GM10248 (cell line): ENCODE measurements around the gene MYO10.

Experiments
- CTCF ChIA-PET: fragments of 300-600 bp; sonication (Branson Sonifier 250); formaldehyde crosslinking; extraction: SDS; loops from one replicate; lab custom pipeline; 2021; ENCODE audit warnings: antibody characterized with exemption; lab: Yijun Ruan, JAX
- POLR2A ChIA-PET: fragments of 350-650 bp; sonication (Branson Sonifier 250); formaldehyde crosslinking; extraction: SDS; loops from one replicate; lab custom pipeline; 2020; ENCODE audit warnings: antibody characterized with exemption; lab: Yijun Ruan, JAX
- DNase-seq: peaks from one replicate; pipeline ENCODE4 v3.0.0; 2012; ENCODE audit errors: extremely low spot score
- TF ChIP-seq, protein P1 (sequence below): IDR thresholded peaks from 2 replicates; pipeline ENCODE4 v1.5.1; 2012; ENCODE audit warnings: mild to moderate bottlenecking, low read depth; ENCODE audit errors: extremely low read depth, missing control alignments, control extremely low read depth

The MYO10 gene

GRCh38 chr5:16902846-16903245, 33.2 kb downstream of the MYO10 start:
- DNase-seq: no peak
- TF ChIP-seq, protein P1, sequence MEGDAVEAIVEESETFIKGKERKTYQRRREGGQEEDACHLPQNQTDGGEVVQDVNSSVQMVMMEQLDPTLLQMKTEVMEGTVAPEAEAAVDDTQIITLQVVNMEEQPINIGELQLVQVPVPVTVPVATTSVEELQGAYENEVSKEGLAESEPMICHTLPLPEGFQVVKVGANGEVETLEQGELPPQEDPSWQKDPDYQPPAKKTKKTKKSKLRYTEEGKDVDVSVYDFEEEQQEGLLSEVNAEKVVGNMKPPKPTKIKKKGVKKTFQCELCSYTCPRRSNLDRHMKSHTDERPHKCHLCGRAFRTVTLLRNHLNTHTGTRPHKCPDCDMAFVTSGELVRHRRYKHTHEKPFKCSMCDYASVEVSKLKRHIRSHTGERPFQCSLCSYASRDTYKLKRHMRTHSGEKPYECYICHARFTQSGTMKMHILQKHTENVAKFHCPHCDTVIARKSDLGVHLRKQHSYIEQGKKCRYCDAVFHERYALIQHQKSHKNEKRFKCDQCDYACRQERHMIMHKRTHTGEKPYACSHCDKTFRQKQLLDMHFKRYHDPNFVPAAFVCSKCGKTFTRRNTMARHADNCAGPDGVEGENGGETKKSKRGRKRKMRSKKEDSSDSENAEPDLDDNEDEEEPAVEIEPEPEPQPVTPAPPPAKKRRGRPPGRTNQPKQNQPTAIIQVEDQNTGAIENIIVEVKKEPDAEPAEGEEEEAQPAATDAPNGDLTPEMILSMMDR: no peak
- ChIA-PET CTCF (no interaction called here), POLR2A (no interaction called here)

DNA sequence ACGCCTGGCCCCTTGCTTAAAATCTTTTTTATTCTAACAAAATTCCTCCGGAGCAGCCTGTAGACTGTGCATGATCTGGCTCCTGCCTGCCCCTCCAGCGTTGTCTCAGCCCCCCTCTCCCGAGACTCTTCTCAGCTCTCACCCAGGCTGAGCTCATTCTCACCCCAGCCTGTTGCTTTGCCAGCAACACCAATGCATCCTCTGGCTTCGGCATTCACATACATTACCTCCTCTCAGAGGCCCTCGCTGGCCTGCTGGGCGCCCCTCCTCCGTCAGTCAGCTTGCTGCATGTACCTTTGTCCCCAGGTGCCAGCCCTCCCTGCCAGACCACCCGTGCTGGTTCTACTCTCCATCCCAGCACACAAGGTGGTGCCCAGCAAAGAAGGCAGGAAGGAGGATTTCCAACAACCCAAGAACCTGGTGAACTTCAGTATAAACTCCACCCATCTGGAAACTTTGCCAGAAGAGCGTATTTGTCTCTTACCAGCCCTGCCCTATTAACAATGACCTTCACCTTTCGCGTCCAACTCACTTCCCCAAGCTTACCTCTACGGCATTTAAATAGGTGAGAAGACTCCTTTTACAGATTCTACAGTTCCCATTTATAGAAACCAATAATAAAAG, 35.0 kb downstream of the MYO10 start:
- TF ChIP-seq, protein P1: no peak
- POLR2A ChIA-PET: no interaction called here
- CTCF ChIA-PET: no interaction called here
- DNase-seq: no peak

DNA sequence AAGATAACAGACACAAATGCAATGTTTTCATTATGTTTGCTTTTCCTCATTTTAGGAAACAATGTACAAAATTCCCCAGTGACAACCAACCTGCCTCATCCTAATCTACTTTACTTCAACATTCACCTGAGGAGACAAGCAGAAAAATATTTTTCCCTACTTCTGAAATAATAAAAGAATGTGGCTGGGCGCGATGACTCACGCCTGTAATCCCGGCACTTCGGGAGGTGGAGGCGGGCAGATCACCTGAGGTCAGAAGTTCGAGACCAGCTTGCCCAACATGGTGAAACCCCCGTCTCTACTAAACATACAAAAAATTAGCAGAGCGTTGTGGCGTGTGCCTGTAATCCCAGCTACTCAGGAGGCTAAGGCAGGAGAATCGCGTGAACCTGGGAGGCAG, 36.9 kb downstream of the MYO10 start:
- POLR2A ChIA-PET: no interaction called here

DNA sequence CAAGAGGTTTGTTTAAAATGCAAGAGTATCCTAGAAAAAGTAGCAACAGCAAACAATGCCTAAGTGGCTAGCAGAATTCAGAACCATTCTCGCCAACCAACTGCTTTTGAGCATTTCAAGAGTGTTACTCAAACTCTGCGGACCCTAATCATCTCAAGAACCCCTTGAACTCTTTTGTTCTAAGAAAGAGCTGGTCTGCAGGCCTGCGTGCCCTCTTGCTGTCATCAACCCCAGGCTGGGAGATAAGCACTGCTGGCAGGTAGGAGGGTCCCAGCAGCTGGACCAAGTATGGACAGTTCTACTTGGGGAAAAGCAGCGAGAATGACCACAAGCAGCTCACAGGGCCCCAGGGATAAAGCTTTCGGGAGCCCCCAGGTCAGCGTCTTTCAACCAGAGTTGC, 38.3 kb downstream of the MYO10 start:
- ChIA-PET CTCF (no interaction called here), POLR2A (no interaction called here)
- no peak for DNase-seq
- TF ChIP-seq, protein P1: no peak

More for the DNA sequence above, 36.9 kb downstream of the MYO10 start:
- no peak for DNase-seq
- TF ChIP-seq, protein P1: no peak
- CTCF ChIA-PET: no interaction called here

DNA sequence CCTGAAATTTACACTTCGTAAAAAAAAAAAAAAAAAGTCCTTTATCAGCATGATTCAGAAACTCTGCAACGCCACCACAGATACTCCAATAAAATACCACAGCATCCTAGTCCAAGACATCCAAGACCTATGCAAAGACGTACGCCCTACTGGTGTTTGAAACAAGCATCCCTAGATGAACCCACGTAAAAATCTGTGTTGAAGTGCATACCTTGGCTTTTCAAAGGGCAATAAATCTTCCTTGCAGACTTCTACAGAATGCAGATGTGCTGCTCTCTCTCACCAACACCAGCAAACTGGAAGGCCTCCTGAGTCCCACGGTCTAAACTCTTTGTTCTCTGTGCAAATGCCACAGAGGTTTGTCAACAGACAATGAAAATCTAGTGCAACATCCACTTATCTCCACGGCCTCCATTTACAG, 38.8 kb downstream of the MYO10 start:
- DNase-seq: no peak
- ChIA-PET CTCF (no interaction called here), POLR2A (no interaction called here)
- TF ChIP-seq, protein P1: no peak

GRCh38 chr5:16896767-16897166, 39.3 kb downstream of the MYO10 start:
- no peak for DNase-seq
- ChIA-PET POLR2A (no interaction called here), CTCF (no interaction called here)
- TF ChIP-seq, protein P1: no peak
